ENCODE data around the gene ZNF385B.

Gene ZNF385B

GRCh38 chr2:179441551-179441950, 419.9 kb downstream of the ZNF385B start:
- Histone ChIP-seq H3K36me3 (ENCODE audit: insufficient read depth, low read length) (no peaks in the 10 kb centered on the region), H3K4me3 (ENCODE audit: low read length) (no peak overlapping the region), H3K4me1 (ENCODE audit: insufficient read depth, low read length) (no peaks in the 10 kb centered on the region), H3K27me3 (ENCODE audit: insufficient read depth, low read length) (no peaks in the 10 kb centered on the region), H3K9me3 (ENCODE audit: low read length) (no peaks in the 10 kb centered on the region), H2AFZ (ENCODE audit: low read depth, low read length) (no peak overlapping the region)

- Histone ChIP-seq H3K27me3 (ENCODE audit: insufficient read depth, low read length) (no peaks in the 10 kb centered on the region), H3K36me3 (ENCODE audit: insufficient read depth, low read length) (no peaks in the 10 kb centered on the region), H2AFZ (ENCODE audit: low read depth, low read length) (no peak overlapping the region), H3K9me3 (ENCODE audit: low read length) (no peaks in the 10 kb centered on the region), H3K4me3 (ENCODE audit: low read length) (no peak overlapping the region), H3K4me1 (ENCODE audit: insufficient read depth, low read length) (no peaks in the 10 kb centered on the region)
These were observed 420.7 kb downstream of the ZNF385B start for GRCh38 chr2:179440642-179441251.

GRCh38 chr2:179438654-179439053, 422.8 kb downstream of the ZNF385B start:
- H3K27me3 ChIP-seq (ENCODE audit: insufficient read depth, low read length) = no peaks in the 10 kb centered on the region
- H2AFZ ChIP-seq (ENCODE audit: low read depth, low read length) = no peak overlapping the region
- no peak overlapping the region for H3K4me3 ChIP-seq (ENCODE audit: low read length)
- no peaks in the 10 kb centered on the region for H3K9me3 ChIP-seq (ENCODE audit: low read length)
- H3K36me3 ChIP-seq (ENCODE audit: insufficient read depth, low read length) = no peaks in the 10 kb centered on the region
- no peaks in the 10 kb centered on the region for H3K4me1 ChIP-seq (ENCODE audit: insufficient read depth, low read length)

- Histone ChIP-seq H2AFZ (ENCODE audit: low read depth, low read length) (no peak overlapping the region), H3K4me3 (ENCODE audit: low read length) (no peak overlapping the region), H3K9me3 (ENCODE audit: low read length) (no peaks in the 10 kb centered on the region), H3K36me3 (ENCODE audit: insufficient read depth, low read length) (no peaks in the 10 kb centered on the region), H3K27me3 (ENCODE audit: insufficient read depth, low read length) (no peaks in the 10 kb centered on the region), H3K4me1 (ENCODE audit: insufficient read depth, low read length) (no peaks in the 10 kb centered on the region)
These were observed 424.0 kb downstream of the ZNF385B start for GRCh38 chr2:179437430-179437829.

- H3K4me3 ChIP-seq (ENCODE audit: low read length) = no peak overlapping the region
- H3K36me3 ChIP-seq (ENCODE audit: insufficient read depth, low read length) = no peaks in the 10 kb centered on the region
- no peaks in the 10 kb centered on the region for H3K27me3 ChIP-seq (ENCODE audit: insufficient read depth, low read length)
- H3K9me3 ChIP-seq (ENCODE audit: low read length) = no peaks in the 10 kb centered on the region
- no peaks in the 10 kb centered on the region for H3K4me1 ChIP-seq (ENCODE audit: insufficient read depth, low read length)
- H2AFZ ChIP-seq (ENCODE audit: low read depth, low read length) = no peak overlapping the region
These were observed 425.8 kb downstream of the ZNF385B start for GRCh38 chr2:179435566-179435965.

- Histone ChIP-seq H3K4me1 (ENCODE audit: insufficient read depth, low read length) (no peaks in the 10 kb centered on the region), H3K27me3 (ENCODE audit: insufficient read depth, low read length) (no peaks in the 10 kb centered on the region), H2AFZ (ENCODE audit: low read depth, low read length) (no peak overlapping the region), H3K9me3 (ENCODE audit: low read length) (no peaks in the 10 kb centered on the region), H3K36me3 (ENCODE audit: insufficient read depth, low read length) (no peaks in the 10 kb centered on the region), H3K4me3 (ENCODE audit: low read length) (no peak overlapping the region)
These were observed 426.4 kb downstream of the ZNF385B start for GRCh38 chr2:179435000-179435399.

- no peaks in the 10 kb centered on the region for H3K27me3 ChIP-seq (ENCODE audit: insufficient read depth, low read length)
- H3K4me3 ChIP-seq (ENCODE audit: low read length) = no peak overlapping the region
- H3K36me3 ChIP-seq (ENCODE audit: insufficient read depth, low read length) = no peaks in the 10 kb centered on the region
- H3K4me1 ChIP-seq (ENCODE audit: insufficient read depth, low read length) = no peaks in the 10 kb centered on the region
- no peak overlapping the region for H2AFZ ChIP-seq (ENCODE audit: low read depth, low read length)
- no peaks in the 10 kb centered on the region for H3K9me3 ChIP-seq (ENCODE audit: low read length)
These were observed 427.1 kb downstream of the ZNF385B start for GRCh38 chr2:179434357-179434756.

GRCh38 chr2:179432751-179433150, 428.7 kb downstream of the ZNF385B start:
- Histone ChIP-seq H3K9me3 (ENCODE audit: low read length) (no peaks in the 10 kb centered on the region), H2AFZ (ENCODE audit: low read depth, low read length) (no peak overlapping the region), H3K4me1 (ENCODE audit: insufficient read depth, low read length) (peaks cover 6% of the 10 kb centered on the region), H3K4me3 (ENCODE audit: low read length) (no peak overlapping the region), H3K36me3 (ENCODE audit: insufficient read depth, low read length) (no peaks in the 10 kb centered on the region), H3K27me3 (ENCODE audit: insufficient read depth, low read length) (no peaks in the 10 kb centered on the region)

GRCh38 chr2:179429597-179429996, 431.8 kb downstream of the ZNF385B start:
- Histone ChIP-seq H3K36me3 (ENCODE audit: insufficient read depth, low read length) (no peaks in the 10 kb centered on the region), H2AFZ (ENCODE audit: low read depth, low read length) (no peak overlapping the region), H3K27me3 (ENCODE audit: insufficient read depth, low read length) (no peaks in the 10 kb centered on the region), H3K4me1 (ENCODE audit: insufficient read depth, low read length) (peaks cover 6% of the 10 kb centered on the region), H3K9me3 (ENCODE audit: low read length) (no peaks in the 10 kb centered on the region), H3K4me3 (ENCODE audit: low read length) (no peak overlapping the region)

- peaks cover 6% of the 10 kb centered on the region for H3K4me1 ChIP-seq (ENCODE audit: insufficient read depth, low read length)
These were observed 432.3 kb downstream of the ZNF385B start for GRCh38 chr2:179429060-179429471.

GRCh38 chr2:179428649-179429048, 432.8 kb downstream of the ZNF385B start:
- Histone ChIP-seq H3K27me3 (ENCODE audit: insufficient read depth, low read length) (no peaks in the 10 kb centered on the region), H3K4me3 (ENCODE audit: low read length) (no peak overlapping the region), H3K4me1 (ENCODE audit: insufficient read depth, low read length) (peaks cover 6% of the 10 kb centered on the region), H3K36me3 (ENCODE audit: insufficient read depth, low read length) (no peaks in the 10 kb centered on the region), H3K9me3 (ENCODE audit: low read length) (no peaks in the 10 kb centered on the region), H2AFZ (ENCODE audit: low read depth, low read length) (peak overlapping the region; percentile 16)

More at GRCh38 chr2:179429060-179429471, 432.3 kb downstream of the ZNF385B start:
- no peak overlapping the region for H3K4me3 ChIP-seq (ENCODE audit: low read length)
- no peaks in the 10 kb centered on the region for H3K27me3 ChIP-seq (ENCODE audit: insufficient read depth, low read length)
- H3K9me3 ChIP-seq (ENCODE audit: low read length) = no peaks in the 10 kb centered on the region
- no peak overlapping the region for H2AFZ ChIP-seq (ENCODE audit: low read depth, low read length)
- H3K36me3 ChIP-seq (ENCODE audit: insufficient read depth, low read length) = no peaks in the 10 kb centered on the region

GRCh38 chr2:179427065-179427464, 434.3 kb downstream of the ZNF385B start:
- Histone ChIP-seq H3K4me1 (ENCODE audit: insufficient read depth, low read length) (peaks cover 6% of the 10 kb centered on the region), H3K36me3 (ENCODE audit: insufficient read depth, low read length) (no peaks in the 10 kb centered on the region), H3K9me3 (ENCODE audit: low read length) (no peaks in the 10 kb centered on the region), H2AFZ (ENCODE audit: low read depth, low read length) (no peak overlapping the region), H3K4me3 (ENCODE audit: low read length) (no peak overlapping the region), H3K27me3 (ENCODE audit: insufficient read depth, low read length) (no peaks in the 10 kb centered on the region)

GRCh38 chr2:179424571-179424970, 436.8 kb downstream of the ZNF385B start:
- Histone ChIP-seq H2AFZ (ENCODE audit: low read depth, low read length) (no peak overlapping the region), H3K9me3 (ENCODE audit: low read length) (no peaks in the 10 kb centered on the region), H3K36me3 (ENCODE audit: insufficient read depth, low read length) (no peaks in the 10 kb centered on the region), H3K4me3 (ENCODE audit: low read length) (no peak overlapping the region), H3K4me1 (ENCODE audit: insufficient read depth, low read length) (peaks cover 6% of the 10 kb centered on the region), H3K27me3 (ENCODE audit: insufficient read depth, low read length) (no peaks in the 10 kb centered on the region)

- Histone ChIP-seq H3K4me3 (ENCODE audit: low read length) (no peak overlapping the region), H3K4me1 (ENCODE audit: insufficient read depth, low read length) (no peaks in the 10 kb centered on the region), H3K36me3 (ENCODE audit: insufficient read depth, low read length) (no peaks in the 10 kb centered on the region), H3K9me3 (ENCODE audit: low read length) (no peaks in the 10 kb centered on the region), H3K27me3 (ENCODE audit: insufficient read depth, low read length) (no peaks in the 10 kb centered on the region), H2AFZ (ENCODE audit: low read depth, low read length) (no peak overlapping the region)
These were observed 439.3 kb downstream of the ZNF385B start for GRCh38 chr2:179422037-179422643.

Data from neuron (in vitro differentiated cells).